Fibroblast of gingiva (primary cell): ENCODE data around the gene EPB41L1.

ENCODE experiments used
- DNase-seq: peaks from one replicate; pipeline ENCODE4 v3.0.0-alpha.2; 2011; ENCODE audit warnings: low read depth

EPB41L1 gene

DNA sequence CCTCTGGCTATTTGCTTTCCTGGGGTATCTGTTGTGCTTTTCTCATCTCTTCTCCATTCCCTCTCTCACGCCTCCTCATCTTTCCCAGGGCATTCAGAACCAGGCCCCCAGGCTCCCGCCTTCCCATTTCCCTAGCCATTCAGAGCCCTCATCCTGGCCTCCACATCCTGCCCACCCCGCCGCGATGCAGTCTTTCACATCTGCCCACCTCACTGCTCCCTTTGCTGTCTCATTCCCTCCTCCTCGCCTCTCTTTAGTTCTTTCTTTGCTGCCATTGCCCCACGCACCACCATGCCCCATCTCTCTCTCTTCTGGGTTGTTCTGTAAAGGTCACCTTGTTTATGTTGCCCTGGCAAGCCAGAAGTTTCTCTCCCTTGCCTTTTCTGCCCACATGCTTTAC, 71.1 kb downstream of the EPB41L1 start:
- no peak for DNase-seq

DNA sequence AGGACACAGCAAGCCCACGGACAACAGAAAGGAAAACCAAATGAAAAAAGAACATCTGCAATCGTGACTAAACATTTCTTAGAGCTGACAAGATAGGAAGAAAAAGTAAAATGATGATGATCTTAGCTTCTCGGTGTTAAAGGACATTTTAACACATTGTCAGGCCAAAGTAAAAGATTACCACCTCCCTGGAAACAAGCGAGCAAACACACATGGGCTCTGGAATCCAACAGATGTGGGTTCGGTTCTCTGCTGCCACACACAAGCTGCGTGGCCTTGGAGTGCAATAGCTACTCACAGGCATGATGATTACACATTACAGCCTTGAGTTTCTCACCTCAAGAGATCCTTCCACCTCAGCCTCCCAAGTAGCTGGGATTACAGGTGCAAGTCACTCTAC, 74.2 kb downstream of the EPB41L1 start:
- no peak for DNase-seq

DNA sequence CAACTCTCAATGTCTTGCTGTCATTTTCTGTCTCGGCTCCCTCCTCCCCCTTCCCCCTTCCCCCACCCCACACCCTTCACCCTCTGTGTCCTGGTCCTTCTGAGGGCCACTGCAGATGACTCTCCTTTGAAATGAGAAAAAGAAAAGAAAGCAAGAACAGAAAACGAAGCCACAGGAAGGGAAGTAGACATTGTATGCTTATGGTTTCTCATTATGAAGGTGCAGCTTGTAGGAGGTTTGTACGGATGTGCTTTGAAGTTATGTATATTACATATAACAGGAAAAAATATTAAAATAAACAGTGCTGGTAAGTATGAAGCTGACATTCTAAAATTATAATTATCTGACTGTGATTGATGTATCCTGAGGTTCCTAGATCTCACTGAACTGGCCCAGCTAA, 75.5 kb downstream of the EPB41L1 start:
- DNase-seq, result no peak

DNA sequence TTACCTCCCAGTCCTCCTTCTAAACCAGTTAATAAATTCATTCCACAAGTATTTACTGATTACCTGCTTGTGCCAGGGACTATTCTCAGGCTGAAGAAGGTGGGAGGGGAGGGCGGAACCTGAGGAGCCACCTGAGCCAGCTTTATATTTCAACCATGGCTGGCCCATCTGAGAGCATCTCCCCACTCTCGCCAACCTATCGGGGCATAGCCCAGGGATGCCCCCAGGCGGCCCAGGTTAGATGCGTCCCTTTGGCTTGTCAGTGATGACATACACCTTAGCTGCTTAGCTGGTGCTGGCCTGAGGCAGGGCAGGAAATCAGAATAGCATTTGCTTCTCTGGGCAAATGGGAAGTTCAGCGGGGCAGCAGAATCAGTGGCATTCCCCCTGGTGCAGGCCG, 76.8 kb downstream of the EPB41L1 start:
- no peak for DNase-seq

DNA sequence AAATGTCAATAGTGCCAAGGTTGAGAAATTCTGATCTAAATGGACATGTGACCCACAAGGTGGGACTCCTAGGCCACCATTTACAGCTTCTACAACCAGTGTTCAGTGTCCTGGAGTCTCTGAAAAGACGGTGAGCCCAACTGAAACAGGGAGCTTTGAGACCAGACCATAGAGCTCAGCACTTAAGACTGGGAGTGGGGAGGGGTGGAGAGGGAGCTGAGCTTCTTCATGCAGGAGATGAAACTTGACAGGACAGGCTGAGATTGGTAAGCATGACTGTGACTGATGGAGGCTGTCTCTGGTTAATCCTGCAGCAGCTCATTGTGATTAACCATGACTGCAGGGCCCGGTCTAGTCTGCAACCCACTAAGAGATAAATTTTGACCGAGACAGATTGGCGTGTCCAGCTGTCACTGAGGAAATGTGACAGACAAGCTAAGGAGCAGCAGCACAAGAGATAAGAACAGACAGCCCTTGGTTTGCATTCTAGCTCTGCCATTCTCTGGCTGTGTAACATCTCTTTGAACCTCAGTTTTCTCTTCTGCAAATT, 80.3 kb downstream of the EPB41L1 start:
- no peak for DNase-seq

DNA sequence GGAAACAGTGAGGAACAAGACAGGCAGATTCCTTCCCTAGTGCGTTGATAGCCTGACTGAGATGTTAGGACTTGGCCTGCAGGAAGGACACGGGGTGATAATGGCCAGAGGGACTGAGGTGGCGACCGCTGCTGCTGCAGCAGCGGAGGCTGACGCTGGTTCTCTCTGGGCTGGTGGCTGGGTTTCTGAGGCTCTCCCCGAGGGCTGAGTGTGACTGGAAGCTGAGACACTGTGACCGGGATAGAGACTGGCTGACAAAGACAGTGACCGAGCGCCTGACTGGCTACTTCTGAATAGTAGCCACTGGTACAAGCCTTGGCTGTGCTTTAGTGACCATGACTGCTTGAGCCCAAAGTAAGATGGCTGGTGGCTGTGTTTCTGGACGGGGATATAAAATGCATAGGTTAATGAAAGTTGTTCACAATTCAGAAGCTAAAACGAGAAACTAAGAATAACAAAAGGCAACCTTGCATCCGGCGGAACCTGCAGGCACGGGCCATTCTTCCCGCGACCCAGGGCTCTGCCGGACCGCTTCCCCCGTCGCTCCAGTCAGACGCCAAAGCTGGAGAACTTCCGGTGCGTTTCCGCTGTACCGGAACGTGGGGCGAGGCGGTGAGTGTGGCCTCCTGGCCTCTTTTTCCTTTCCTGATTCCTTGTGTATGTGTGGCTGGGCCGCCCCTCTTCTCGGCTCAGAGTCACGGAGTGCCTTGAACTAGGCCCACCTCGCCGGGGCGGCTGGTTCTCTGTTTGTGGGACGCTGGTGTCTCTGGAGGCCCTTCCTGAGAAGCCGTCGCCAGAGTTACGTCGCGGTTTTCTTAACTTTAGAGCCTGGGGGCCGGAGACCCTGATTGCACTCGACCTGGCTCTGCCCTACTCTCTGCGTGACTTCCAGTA, 81.6 kb downstream of the EPB41L1 start, which contains the start of gene AAR2:
Gene AAR2, plus strand, starts transcription at position 587 of the 894 bp plus-strand sequence. CDS start 3,391 bp downstream, outside the sequence.
- DNase-seq, result peak; percentile 80

DNA sequence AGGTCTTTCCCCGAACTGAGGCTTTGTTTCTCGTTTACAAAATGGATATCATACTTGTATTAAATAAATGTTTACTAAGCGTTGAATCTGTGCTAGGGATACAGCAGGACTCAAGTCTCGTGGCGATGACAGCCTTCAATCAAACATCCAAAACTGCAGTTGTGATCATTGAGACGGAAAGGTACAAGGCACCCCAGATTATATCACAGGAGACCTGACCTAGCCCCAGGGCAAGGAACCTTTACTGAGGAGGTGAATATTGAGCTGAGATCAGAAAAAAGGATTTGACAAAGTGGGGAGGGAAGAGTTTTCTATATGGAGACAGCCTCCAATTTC, 82.2 kb downstream of the EPB41L1 start:
- no peak for DNase-seq

DNA sequence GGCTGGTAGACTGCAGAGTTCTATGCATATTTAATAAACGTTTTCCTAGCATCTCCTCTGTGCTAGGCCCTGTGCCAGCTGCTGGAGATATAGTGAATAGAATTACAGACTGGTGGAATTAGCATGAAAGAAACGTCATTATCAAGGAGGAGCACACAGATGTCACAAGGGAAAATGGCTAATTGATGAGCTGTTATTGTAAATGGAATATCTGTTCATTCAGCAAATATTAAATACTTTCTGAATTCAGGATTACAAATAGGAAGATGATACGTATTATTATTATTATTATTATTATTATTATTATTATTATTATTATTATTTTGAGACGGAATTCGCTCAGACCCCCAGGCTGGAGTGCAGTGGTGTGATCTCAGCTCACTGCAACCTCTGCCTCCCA, 82.9 kb downstream of the EPB41L1 start:
- DNase-seq, result no peak

DNA sequence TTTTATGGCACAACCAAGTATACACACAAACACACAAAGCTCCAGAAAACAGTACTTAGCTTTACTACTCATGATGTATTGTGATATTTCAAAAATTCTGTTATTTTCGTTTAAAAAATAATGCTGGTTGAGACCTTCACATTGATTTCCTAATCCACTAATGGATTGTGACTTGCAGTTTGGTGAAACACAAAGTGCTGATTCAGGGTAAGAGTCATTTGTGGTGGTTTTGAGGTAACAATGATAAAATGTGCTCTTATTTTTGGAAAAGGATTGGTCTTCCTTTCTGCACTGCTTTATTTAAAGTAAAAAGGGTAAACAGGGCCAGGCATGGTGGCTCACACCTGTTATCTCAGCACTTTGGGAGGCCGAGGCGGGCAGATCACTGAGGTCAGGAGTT, 83.6 kb downstream of the EPB41L1 start:
- DNase-seq, result no peak

DNA sequence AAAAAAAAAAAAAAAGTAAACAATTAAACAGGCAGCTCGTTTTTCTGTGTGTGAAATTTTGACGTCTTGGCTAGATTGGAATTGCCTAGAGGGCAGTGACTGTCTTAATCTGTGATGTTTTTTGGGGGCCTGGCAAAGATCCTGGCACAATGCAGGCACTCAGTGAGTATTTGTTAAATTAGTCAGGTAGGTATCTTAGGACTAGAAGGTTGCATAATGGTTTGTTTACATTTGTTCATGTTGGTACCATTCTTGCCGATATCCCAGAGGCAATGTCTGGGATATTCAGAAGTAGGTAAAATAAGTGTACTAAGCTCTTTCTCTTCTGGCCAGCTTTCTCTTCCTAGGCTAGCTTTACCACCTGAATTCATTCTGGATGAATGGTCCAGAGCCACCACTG, 84.2 kb downstream of the EPB41L1 start:
- no peak for DNase-seq

DNA sequence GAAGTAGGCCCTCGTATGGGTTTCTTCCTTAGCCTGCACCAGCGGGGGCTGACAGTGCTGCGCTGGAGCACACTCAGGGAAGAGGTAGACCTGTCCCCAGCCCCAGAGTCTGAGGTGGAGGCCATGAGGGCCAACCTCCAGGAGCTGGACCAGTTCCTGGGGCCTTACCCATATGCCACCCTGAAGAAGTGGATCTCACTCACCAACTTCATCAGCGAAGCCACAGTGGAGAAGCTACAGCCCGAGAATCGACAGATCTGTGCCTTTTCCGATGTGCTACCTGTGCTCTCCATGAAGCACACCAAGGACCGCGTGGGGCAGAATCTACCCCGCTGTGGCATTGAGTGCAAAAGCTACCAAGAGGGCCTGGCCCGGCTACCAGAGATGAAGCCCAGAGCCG, 85.5 kb downstream of the EPB41L1 start:
- no peak for DNase-seq

DNA sequence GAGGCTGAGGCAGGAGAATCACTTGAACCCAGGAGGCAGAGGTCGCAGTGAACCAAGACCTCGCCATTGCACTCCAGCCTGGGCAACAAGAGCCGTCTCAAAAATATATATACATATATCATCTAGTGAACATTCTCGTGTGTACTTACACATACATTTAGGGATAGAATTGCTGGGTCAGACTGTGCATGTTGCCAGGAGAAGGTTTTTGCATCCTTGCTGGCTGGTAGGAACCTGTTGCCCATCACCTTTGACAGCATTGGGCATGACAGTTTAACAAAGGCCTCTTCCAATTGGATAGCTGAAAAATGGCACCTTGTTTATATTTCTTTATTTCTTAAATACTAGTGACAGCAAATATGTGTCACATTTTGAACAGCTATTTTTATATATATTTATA, 87.1 kb downstream of the EPB41L1 start:
- no peak for DNase-seq

DNA sequence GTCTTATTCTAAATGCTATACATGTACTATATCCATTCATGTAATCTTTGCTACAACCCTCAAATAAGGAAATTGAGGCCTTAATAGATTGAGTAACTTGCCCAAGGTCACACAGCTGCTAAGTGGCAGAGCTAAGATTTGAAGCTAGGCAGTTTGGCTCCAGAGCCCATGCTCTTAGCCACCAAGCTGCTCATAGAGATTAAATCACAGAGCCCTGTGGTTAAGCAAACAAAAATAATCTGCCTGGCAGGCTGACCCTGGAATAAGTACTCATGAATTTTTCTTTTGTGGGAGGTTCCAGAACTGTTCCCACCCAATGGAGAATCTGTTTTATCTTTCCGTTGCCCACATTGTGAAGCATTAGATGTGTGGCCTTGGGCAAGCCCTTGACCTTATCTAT, 89.2 kb downstream of the EPB41L1 start:
- DNase-seq, result no peak

DNA sequence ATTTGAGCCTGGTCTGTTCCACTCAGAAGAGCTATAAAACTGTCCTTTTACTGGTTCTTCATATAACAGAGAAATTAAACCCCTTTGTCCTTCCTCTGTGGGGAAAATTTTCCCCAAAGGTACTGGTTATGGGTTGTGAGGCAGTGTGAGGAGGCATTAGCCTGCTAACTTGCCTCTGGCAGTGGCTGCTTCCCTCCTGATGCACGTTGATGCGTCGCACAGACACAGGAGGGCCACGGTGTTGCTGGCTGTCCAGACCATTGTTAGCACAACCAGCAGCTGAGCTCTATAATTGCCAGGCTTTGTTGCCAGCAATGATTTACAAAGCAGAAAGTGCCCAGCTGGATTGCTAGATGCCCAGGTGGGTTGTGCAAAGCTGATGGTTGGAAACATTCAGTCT, 91.9 kb downstream of the EPB41L1 start:
- DNase-seq, result no peak

DNA sequence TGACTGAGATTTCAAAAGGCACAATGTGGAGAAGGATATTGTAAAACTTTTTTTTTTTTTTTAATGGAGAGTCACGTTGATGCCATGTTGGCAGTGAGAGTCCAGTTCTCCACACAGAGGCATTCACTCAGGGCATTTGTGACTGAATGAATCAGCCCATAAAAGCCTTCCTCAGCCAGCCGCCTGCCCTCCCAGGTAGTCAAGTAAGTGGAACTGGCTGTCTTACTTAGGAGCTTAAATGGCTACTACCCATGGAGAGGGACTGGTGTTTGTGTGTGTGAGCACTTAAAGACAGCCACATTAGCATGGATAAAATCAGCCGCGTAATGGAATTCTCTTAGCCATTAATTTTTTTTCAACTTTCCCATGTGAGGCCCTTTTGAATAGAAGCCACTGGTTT, 94.3 kb downstream of the EPB41L1 start:
- no peak for DNase-seq

DNA sequence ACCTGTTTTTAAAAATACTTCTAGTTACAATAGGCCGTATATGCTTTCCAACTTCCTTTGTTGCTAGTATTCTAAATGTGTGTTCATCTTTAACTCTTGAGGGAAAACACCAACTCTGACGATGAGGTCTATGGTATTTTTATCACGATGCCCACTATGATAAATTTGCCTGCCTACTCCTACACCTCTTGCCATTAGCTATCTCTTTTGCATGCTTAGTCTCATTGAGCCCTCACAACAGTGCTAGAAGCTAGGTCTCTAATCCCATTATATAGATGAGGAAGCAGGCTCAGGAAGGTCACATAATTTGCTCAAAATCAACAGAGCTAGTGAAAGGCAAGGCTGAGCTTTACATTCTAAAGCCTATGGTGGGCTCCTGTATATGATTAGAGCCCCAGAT, 94.9 kb downstream of the EPB41L1 start:
- DNase-seq, result no peak

DNA sequence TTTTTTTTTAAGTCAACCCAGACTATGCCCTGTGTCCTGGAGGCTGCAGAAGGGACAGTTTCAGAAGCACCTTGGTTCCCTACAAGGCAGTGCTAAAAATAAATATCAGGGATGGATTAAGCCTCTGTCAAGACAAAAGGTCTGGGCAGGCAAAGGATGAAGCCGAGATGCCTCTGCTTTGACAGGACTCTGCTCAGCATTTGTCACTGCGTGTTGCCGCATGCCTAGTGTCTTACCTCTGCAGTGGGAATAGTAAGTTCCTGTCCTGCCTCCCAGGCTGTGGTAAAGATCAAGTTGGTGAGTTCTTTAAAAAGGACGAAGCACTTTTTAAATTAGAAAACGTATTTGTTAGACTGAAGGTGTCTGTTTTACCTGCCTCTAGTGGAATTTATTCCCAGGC, 96.9 kb downstream of the EPB41L1 start:
- no peak for DNase-seq

DNA sequence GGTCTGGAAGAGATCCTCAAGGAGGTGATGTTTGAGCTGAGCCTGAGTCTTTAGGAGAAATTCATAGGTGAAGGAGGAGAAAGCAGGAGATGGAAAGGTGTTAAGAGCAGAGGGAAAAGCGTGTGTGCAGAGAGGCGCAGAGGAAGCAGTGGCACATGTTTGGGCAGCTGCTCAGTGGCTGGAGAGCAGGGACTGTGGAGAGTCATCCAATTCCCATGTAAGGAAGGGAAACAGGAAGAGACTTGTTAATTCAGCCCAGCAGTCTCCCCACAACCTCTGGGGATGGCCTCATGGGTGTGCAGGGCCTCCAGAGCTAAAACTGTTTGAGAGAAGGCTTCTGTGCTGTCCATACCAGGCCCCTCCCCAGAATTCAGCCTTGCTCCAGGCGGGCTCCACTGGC, 98.0 kb downstream of the EPB41L1 start:
- DNase-seq, result no peak

DNA sequence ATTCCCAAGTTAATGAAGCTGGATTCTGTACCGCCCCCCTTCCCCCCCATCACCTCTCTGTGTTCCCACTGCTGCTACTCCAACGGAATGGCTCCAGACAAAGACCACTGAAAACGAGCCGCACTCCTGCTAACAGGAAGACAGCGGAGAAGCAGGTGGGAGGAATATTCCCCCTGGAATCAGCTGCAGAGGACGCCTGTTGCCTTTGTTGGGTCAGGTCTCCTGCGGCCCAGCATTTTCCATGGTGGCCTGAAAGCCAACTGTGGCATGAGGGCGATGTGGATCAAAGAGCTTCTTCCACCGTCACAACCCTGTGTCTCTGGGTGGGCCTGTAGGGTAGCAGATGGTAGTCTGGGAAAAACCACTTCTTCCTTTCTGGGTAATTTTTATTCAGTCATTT, 98.5 kb downstream of the EPB41L1 start:
- DNase-seq, result no peak

DNA sequence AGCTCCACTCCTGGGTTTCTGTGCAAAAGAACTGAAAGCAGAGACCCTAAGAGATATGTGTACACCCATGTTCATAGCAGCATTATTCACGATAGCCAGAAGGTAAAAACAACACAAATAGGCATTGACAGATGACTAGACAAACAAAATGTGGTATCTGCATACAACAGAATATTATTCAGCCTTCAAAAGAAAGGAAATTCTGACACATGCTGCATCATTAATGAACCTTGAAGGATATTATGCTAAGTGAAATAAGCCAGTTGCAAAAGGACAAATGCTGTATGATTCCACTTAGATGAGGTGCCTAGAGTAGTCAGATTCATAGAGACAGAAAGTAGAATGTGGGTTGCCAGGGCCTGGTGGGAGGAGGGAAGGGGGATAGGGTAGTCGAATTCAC, 99.5 kb downstream of the EPB41L1 start:
- DNase-seq, result no peak

DNA sequence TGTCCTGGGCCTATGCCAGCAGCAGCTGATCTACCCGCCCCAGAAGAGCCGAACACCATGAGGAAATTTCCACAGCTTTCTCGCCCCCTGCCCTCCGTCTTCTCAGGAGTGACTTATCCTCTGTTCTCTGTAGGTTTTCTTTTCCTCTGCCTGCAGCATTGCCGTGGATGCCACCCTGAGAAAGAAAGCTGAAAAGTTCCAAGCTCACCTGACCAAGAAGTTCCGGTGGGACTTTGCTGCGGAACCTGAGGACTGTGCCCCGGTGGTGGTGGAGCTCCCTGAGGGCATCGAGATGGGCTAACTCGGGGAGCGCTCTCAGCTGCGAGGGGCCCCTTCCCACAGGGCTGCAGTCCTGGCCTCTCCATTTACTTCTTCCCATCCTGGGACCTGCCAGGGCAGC, 100.9 kb downstream of the EPB41L1 start:
- no peak for DNase-seq

DNA sequence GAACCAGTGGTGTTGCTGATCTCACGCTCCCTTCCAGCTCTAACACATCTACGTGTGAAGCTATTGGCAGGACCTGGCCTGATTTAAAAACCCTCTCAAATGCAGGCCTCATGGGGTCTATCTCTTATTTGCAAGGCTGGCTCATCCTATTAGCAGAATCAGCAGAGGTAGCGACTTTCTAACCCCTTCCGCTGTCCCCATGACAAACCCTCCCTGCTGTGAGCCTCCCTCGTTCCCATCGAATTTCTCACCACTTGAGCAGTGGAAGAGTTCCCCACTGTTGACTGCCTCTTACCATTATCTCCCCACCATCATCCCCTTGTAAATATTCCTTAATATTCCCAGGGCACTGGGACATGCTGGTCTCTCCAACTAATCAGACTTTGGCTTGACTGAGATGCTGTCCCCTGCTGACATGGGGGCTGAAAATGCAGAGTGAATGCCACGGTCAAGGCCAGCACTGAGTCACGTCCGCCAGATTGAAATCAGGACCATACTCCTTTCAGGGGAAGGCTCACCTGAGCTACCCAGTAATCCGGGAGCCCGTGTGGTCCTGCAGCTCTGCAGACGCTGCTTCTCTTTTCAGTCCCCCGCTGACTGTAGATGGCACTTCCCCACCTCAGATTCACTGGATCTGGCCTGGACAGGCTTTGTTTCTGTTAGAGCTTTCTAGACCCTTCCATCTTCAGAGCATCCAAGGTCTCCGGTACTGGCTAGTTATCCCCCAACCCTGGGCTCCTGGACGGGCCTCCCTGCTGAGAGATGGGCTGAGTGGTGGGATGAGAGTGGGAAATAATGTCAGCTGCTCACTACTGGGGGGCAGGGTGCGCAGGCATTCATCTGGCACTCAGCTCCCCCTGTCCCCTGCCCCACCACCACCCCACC, 104.9 kb downstream of the EPB41L1 start:
- DNase-seq, result no peak

DNA sequence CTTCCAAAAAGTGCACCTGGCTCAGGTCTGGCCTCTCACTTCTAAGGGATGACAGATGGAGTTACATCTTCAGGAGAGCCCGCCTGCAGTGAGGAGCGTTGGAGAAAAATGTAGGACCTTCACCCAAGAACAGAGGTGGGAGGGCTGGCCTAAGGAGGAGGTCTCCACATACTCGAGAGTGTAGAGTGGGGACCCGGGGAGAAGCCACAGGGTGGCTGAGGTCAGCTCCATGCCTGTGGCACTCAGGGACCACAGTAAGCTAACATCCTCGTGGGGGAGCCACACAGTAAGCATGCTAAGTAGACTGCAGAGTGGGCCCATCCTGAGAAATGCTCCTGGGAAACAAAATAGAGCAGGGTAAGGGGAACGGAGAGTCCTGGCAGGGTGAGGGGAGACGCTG, 105.8 kb downstream of the EPB41L1 start:
- DNase-seq, result no peak
